Measurements from ENCODE around the gene LAMP1. TPM values are rescaled to one million over a fixed set of nuclear protein-coding genes. Genes with fewer than 3 reads are reported as not detected.

The LAMP1 gene
- total RNA-seq, 2 donors from 2014 or later: 55.4 to 66.8 TPM

- Mint-ChIP-seq H3K27ac (no peak overlapping the region), H3K27me3 (ENCODE audit: low read depth) (no peaks in the 10 kb centered on the region), H3K36me3 (ENCODE audit: insufficient read depth in 2 of 2) (no peaks in the 10 kb centered on the region), H3K4me3 (no peak overlapping the region), H3K4me1 (ENCODE audit: low read depth) (peaks cover 11% of the 10 kb centered on the region), H3K9me3 (no peaks in the 10 kb centered on the region)
- peak; percentile 34 to 44 for DNase-seq
- ATAC-seq (replicated peaks in 1 of 2): peak; percentile 70 to 77
Measured at GRCh38 chr13:113275387-113275786, 21.7 kb upstream of the LAMP1 start.

GRCh38 chr13:113280126-113280525 lies 16.9 kb upstream of the LAMP1 start:
- H3K9me3 Mint-ChIP-seq: no peaks in the 10 kb centered on the region
- H3K36me3 Mint-ChIP-seq (ENCODE audit: insufficient read depth in 2 of 2): no peaks in the 10 kb centered on the region
- H3K4me1 Mint-ChIP-seq (ENCODE audit: low read depth): peaks cover 8% of the 10 kb centered on the region
- H3K27ac Mint-ChIP-seq: no peak overlapping the region
- DNase-seq (no peak), ATAC-seq (replicated peaks in 1 of 2) (no peak)
- H3K4me3 Mint-ChIP-seq: no peak overlapping the region
- H3K27me3 Mint-ChIP-seq (ENCODE audit: low read depth): peaks cover 5% of the 10 kb centered on the region

DNA sequence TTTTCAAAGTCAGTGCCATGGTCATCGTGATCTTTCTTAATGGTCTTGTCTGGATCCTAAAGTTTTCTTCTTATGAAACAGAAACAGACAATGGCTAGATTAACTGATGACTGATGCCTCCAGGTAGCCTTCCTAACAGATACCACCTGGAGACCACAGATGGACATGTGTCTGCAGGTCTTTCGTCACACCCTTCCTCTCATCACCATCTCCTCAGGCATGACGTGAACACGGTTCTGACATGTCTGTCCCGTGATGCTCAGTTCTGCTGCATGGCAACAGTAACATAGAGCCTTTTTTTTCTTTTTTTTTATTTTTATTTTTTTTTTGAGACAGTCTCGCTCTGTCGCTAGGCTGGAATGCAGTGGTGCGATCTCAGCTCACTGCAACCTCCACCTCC lies 13.1 kb upstream of the LAMP1 start:
- H3K4me3 Mint-ChIP-seq: no peak overlapping the region
- no peak overlapping the region for H3K27ac Mint-ChIP-seq
- H3K36me3 Mint-ChIP-seq (ENCODE audit: insufficient read depth in 2 of 2): no peaks in the 10 kb centered on the region
- peaks cover 16% of the 10 kb centered on the region for H3K27me3 Mint-ChIP-seq (ENCODE audit: low read depth)
- no peaks in the 10 kb centered on the region for H3K9me3 Mint-ChIP-seq
- no peaks in the 10 kb centered on the region for H3K4me1 Mint-ChIP-seq (ENCODE audit: low read depth)
- ATAC-seq (replicated peaks in 1 of 2) (no peak), DNase-seq (no peak)

- Mint-ChIP-seq H3K27me3 (ENCODE audit: low read depth) (peaks cover 46% of the 10 kb centered on the region), H3K4me3 (no peak overlapping the region)
- DNase-seq: no peak
Measured at GRCh38 chr13:113288880-113289279, 8.2 kb upstream of the LAMP1 start.

GRCh38 chr13:113291129-113291528 lies 5.9 kb upstream of the LAMP1 start:
- Mint-ChIP-seq H3K4me3 (peak overlapping the region; percentile 50 to 67), H3K9me3 (no peaks in the 10 kb centered on the region), H3K27me3 (ENCODE audit: low read depth) (peaks cover 43% of the 10 kb centered on the region), H3K27ac (no peak overlapping the region), H3K4me1 (ENCODE audit: low read depth) (peaks cover 16% of the 10 kb centered on the region), H3K36me3 (ENCODE audit: insufficient read depth in 2 of 2) (no peaks in the 10 kb centered on the region)
- ATAC-seq (replicated peaks in 1 of 2): no peak
- no peak for DNase-seq

More at GRCh38 chr13:113288880-113289279, 8.2 kb upstream of the LAMP1 start:
- H3K4me1 Mint-ChIP-seq (ENCODE audit: low read depth): peaks cover 11% of the 10 kb centered on the region
- ATAC-seq (replicated peaks in 1 of 2): no peak
- no peak overlapping the region for H3K27ac Mint-ChIP-seq
- no peaks in the 10 kb centered on the region for H3K9me3 Mint-ChIP-seq
- H3K36me3 Mint-ChIP-seq (ENCODE audit: insufficient read depth in 2 of 2): no peaks in the 10 kb centered on the region

- Mint-ChIP-seq H3K4me3 (peak overlapping the region; percentile 80 to 82), H3K9me3 (peaks cover 0 to 4% of the 10 kb centered on the region in 2 donors), H3K27me3 (ENCODE audit: low read depth) (peaks cover 38% of the 10 kb centered on the region), H3K36me3 (ENCODE audit: insufficient read depth in 2 of 2) (peaks cover 0 to 4% of the 10 kb centered on the region in 2 donors), H3K4me1 (ENCODE audit: low read depth) (peaks cover 23% of the 10 kb centered on the region), H3K27ac (peak overlapping the region; percentile 29)
- DNase-seq (peak; percentile 21 to 36), ATAC-seq (replicated peaks in 1 of 2) (no peak)
Measured at GRCh38 chr13:113292021-113292862, 4.8 kb upstream of the LAMP1 start.

- no peak for ATAC-seq (replicated peaks in 1 of 2)
- peaks cover 0 to 8% of the 10 kb centered on the region in 2 donors for H3K36me3 Mint-ChIP-seq (ENCODE audit: insufficient read depth in 2 of 2)
- no peak for DNase-seq
- no peak overlapping the region for H3K4me3 Mint-ChIP-seq
- peaks cover 0 to 4% of the 10 kb centered on the region in 2 donors for H3K9me3 Mint-ChIP-seq
- H3K4me1 Mint-ChIP-seq (ENCODE audit: low read depth): peaks cover 35% of the 10 kb centered on the region
- peaks cover 37% of the 10 kb centered on the region for H3K27me3 Mint-ChIP-seq (ENCODE audit: low read depth)
- H3K27ac Mint-ChIP-seq: no peak overlapping the region
Measured at GRCh38 chr13:113293686-113294085, 3.4 kb upstream of the LAMP1 start.

GRCh38 chr13:113295776-113296175 lies 1.3 kb upstream of the LAMP1 start:
- peaks cover 0 to 4% of the 10 kb centered on the region in 2 donors for H3K9me3 Mint-ChIP-seq
- no peak for ATAC-seq (replicated peaks in 1 of 2)
- no peak for DNase-seq
- H3K27ac Mint-ChIP-seq: peak overlapping the region; percentile 100
- peaks cover 44% of the 10 kb centered on the region for H3K4me1 Mint-ChIP-seq (ENCODE audit: low read depth)
- H3K4me3 Mint-ChIP-seq: peak overlapping the region; percentile 89 to 99
- peaks cover 2 to 8% of the 10 kb centered on the region in 2 donors for H3K36me3 Mint-ChIP-seq (ENCODE audit: insufficient read depth in 2 of 2)
- peaks cover 18% of the 10 kb centered on the region for H3K27me3 Mint-ChIP-seq (ENCODE audit: low read depth)

DNA sequence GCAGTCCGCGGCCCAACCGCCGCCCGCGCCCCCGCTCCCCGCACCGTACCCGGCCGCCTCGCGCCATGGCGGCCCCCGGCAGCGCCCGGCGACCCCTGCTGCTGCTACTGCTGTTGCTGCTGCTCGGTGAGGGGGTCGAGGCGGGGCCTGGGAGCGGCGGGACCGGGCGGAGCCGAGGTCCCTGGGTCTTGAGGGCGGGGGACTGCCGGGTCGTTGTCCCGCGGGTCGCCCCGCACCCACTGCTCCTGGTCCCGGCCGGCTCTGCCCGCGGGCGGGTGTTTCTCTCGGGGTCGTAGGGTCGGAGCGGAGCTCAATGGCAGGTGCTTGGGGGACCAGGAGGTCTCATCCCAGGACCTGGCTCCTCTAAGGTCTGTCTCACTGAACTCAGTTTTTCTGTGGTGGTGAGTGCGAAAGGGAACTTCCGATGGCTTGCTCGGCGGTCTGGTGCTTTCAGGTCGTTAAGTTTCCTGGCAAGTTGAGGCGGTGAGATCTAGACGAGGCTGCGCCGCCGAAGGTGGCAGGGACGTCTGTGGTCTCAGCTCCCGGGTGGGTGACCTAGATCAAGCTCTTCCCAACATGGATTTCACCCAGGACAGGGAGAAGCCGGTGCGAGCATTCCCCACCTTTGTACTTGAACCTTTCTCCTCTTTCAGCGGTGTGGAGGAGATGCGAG lies 467 bp downstream of the LAMP1 start:
- Mint-ChIP-seq H3K27me3 (ENCODE audit: low read depth) (peaks cover 3% of the 10 kb centered on the region), H3K36me3 (ENCODE audit: insufficient read depth in 2 of 2) (peaks cover 2 to 8% of the 10 kb centered on the region in 2 donors), H3K9me3 (peaks cover 0 to 4% of the 10 kb centered on the region in 2 donors), H3K27ac (peak overlapping the region; percentile 99), H3K4me1 (ENCODE audit: low read depth) (peaks cover 36% of the 10 kb centered on the region), H3K4me3 (peak overlapping the region; percentile 94 to 95)
- DNase-seq: peak; percentile 60 to 66
- ATAC-seq (replicated peaks in 1 of 2): peak; percentile 58 to 62

DNA sequence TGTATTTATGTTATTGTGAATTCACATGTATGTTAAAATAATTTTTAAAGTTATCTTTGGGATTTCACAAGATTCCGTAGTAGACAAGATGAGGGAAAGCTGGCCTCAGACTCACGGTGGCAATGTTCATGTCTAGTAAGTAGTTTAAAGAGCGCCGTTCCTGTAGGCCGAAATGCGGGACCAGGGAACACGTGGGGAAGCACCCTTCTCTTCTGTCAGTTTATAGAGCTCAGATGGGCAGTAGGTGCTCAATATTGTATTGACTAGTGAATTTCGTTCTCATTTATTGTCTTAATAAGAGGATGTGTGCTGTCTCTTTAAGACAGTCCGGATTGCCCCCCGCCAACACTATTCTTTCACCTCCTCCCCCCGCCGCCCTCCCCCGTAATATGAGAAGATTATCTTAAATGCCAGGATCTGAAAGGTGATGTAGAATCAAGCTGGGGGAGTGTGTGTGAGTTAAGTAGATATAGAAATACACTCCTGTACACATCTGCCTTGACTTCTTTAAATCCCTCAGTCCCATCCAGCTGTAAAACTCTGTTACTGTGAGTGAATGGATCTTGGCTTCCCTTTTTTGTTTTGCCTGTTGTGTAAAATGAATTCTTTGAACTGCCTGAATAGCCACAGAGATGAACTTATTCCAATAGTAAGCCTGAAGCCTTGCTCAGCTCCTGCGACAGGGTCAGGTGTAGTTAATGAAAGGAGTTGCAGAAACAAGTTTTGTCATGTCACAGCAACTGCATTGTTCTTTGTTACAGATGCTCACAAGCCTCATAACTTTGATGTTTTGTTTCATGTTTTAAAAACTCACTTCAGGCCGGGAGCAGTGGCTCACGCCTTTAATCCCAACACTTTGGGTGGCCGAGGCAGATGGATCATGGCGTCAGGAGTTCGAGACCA lies 1.3 kb downstream of the LAMP1 start:
- peak overlapping the region; percentile 99 for H3K27ac Mint-ChIP-seq
- peaks cover 0 to 4% of the 10 kb centered on the region in 2 donors for H3K9me3 Mint-ChIP-seq
- peak overlapping the region; percentile 94 to 95 for H3K4me3 Mint-ChIP-seq
- no peaks in the 10 kb centered on the region for H3K27me3 Mint-ChIP-seq (ENCODE audit: low read depth)
- ATAC-seq (replicated peaks in 1 of 2): no peak
- DNase-seq: no peak
- H3K4me1 Mint-ChIP-seq (ENCODE audit: low read depth): peaks cover 33% of the 10 kb centered on the region
- peaks cover 2 to 8% of the 10 kb centered on the region in 2 donors for H3K36me3 Mint-ChIP-seq (ENCODE audit: insufficient read depth in 2 of 2)

- DNase-seq (no peak), ATAC-seq (replicated peaks in 1 of 2) (no peak)
- H3K4me3 Mint-ChIP-seq: no peak overlapping the region
- H3K36me3 Mint-ChIP-seq (ENCODE audit: insufficient read depth in 2 of 2): peaks cover 2 to 8% of the 10 kb centered on the region in 2 donors
- H3K4me1 Mint-ChIP-seq (ENCODE audit: low read depth): peaks cover 33% of the 10 kb centered on the region
- H3K27ac Mint-ChIP-seq: no peak overlapping the region
- no peaks in the 10 kb centered on the region for H3K27me3 Mint-ChIP-seq (ENCODE audit: low read depth)
- peaks cover 0 to 4% of the 10 kb centered on the region in 2 donors for H3K9me3 Mint-ChIP-seq
Measured at GRCh38 chr13:113299951-113300350, 2.9 kb downstream of the LAMP1 start.

DNA sequence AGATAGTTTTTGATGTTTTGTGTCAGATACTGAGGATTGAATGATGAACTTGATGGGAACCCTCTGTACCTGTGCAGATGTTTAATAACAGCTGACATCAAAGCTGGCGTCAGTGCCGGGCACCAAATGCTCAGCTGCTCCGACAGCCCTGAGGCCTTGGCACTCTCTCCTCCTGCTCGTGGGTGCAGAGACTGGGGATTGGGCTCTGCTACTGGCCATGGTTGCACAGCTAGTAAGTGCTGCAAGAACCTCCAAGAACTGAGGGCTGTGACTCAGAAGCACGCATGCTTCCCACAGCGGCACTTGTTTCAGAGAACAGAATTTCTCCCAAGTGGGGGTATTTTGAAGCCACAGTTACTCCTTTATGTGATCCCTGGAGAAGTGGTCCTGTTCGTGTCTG lies 5.9 kb downstream of the LAMP1 start:
- ATAC-seq (replicated peaks in 1 of 2) (no peak), DNase-seq (no peak)
- Mint-ChIP-seq H3K9me3 (no peaks in the 10 kb centered on the region), H3K27me3 (ENCODE audit: low read depth) (no peaks in the 10 kb centered on the region), H3K4me3 (no peak overlapping the region), H3K36me3 (ENCODE audit: insufficient read depth in 2 of 2) (peaks cover 0 to 2% of the 10 kb centered on the region in 2 donors), H3K4me1 (ENCODE audit: low read depth) (peaks cover 16% of the 10 kb centered on the region), H3K27ac (no peak overlapping the region)
